ACC112 (cell line): Measurements from ENCODE around the gene ETV7.
A peak's percentile ranks its signal among the peaks of the same experiment; 100 is the strongest.
"Not testable (repeated sequence)": the region's sequence is repeated elsewhere in the genome, so short reads cannot be mapped to it uniquely, and the experiment has no call there.

ENCODE experiments used
- H2AFZ ChIP-seq: fragments of 200-600 bp; sonication (generic); one replicate; pipeline ENCODE4 v1.6.0; 2017; ENCODE audit warnings: antibody characterized with exemption, low read length; ENCODE audit not compliant: unreplicated experiment
- H3K27ac ChIP-seq: fragments of 200-600 bp; sonication (generic); 2 replicates; pipeline ENCODE4 v1.5.1; 2014; ENCODE audit warnings: low read depth, mild to moderate bottlenecking, antibody characterized with exemption, low read length, moderate library complexity
- H3K27me3 ChIP-seq: fragments of 200-600 bp; sonication (generic); 2 replicates; pipeline ENCODE4 v1.6.1; 2014; ENCODE audit warnings: mild to moderate bottlenecking, antibody characterized with exemption, low read length, moderate library complexity, mixed read lengths; ENCODE audit not compliant: insufficient read depth
- H3K36me3 ChIP-seq: fragments of 200-600 bp; sonication (generic); 2 replicates; pipeline ENCODE4 v1.6.1; 2016; ENCODE audit warnings: mild to moderate bottlenecking, antibody characterized with exemption, low read length, moderate library complexity, mixed read lengths; ENCODE audit not compliant: insufficient read depth
- H3K4me1 ChIP-seq: fragments of 200-600 bp; sonication (generic); one replicate; pipeline ENCODE4 v1.6.1; 2016; ENCODE audit warnings: low read length, mixed read lengths; ENCODE audit not compliant: insufficient read depth, unreplicated experiment, control insufficient read depth
- H3K4me3 ChIP-seq: fragments of 200-600 bp; sonication (generic); 2 replicates; pipeline ENCODE4 v1.5.1; 2014; ENCODE audit warnings: mild to moderate bottlenecking, low read depth, low read length
- H3K79me2 ChIP-seq: fragments of 200-600 bp; sonication (generic); one replicate; pipeline ENCODE4 v1.6.0; 2016; ENCODE audit warnings: low read length; ENCODE audit not compliant: control insufficient read depth, unreplicated experiment, insufficient read depth

Gene ETV7

GRCh38 chr6:36364061-36364635, 23.3 kb downstream of the ETV7 start:
- not testable (repeated sequence) for H3K27me3 ChIP-seq, H3K4me1 ChIP-seq, H3K36me3 ChIP-seq, H3K79me2 ChIP-seq, H3K27ac ChIP-seq, H2AFZ ChIP-seq, H3K4me3 ChIP-seq

DNA sequence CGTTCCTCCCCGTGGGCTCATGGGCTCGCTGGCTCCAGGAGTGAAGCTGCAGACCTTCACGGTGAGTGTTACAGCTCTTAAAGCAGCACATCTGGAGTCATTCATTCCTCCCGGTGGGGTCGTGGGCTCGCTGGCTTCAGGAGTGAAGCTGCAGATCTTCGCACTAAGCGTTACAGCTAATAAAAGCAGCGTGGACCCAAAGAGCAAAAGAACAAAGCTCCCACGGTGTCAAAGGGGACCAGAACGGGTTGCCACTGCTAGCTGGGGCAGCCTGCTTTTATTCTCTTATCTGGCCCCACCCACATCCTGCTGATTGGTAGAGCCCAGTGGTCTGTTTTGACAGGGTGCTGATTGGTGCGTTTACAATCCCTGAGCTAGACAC, 24.1 kb downstream of the ETV7 start:
- H3K4me3 ChIP-seq, H2AFZ ChIP-seq, H3K79me2 ChIP-seq, H3K27ac ChIP-seq, H3K36me3 ChIP-seq, H3K27me3 ChIP-seq: not testable (repeated sequence)
- H3K4me1 ChIP-seq, result peaks cover 13% of the 10 kb centered on the region

- Histone ChIP-seq H3K27me3 (no peaks in the 10 kb centered on the region), H3K79me2 (no peaks in the 10 kb centered on the region), H3K27ac (no peak overlapping the region), H3K36me3 (no peaks in the 10 kb centered on the region), H3K4me3 (no peak overlapping the region), H2AFZ (no peak overlapping the region), H3K4me1 (peaks cover 18% of the 10 kb centered on the region)
Measured at GRCh38 chr6:36362551-36363370, 24.7 kb downstream of the ETV7 start.

- no peak overlapping the region for H3K27ac ChIP-seq
- H3K4me3 ChIP-seq, result no peak overlapping the region
- peaks cover 18% of the 10 kb centered on the region for H3K4me1 ChIP-seq
- H3K27me3 ChIP-seq, result no peaks in the 10 kb centered on the region
- H2AFZ ChIP-seq, result no peak overlapping the region
- H3K36me3 ChIP-seq, result no peaks in the 10 kb centered on the region
- H3K79me2 ChIP-seq, result no peaks in the 10 kb centered on the region
Measured at GRCh38 chr6:36361071-36361470, 26.4 kb downstream of the ETV7 start.

- Histone ChIP-seq H3K27ac (no peak overlapping the region), H3K36me3 (no peaks in the 10 kb centered on the region), H3K4me1 (peaks cover 18% of the 10 kb centered on the region), H2AFZ (peak overlapping the region; percentile 17), H3K4me3 (no peak overlapping the region), H3K27me3 (no peaks in the 10 kb centered on the region), H3K79me2 (no peaks in the 10 kb centered on the region)
Measured at GRCh38 chr6:36360241-36361054, 27.0 kb downstream of the ETV7 start.

- Histone ChIP-seq H2AFZ (peak overlapping the region; percentile 59), H3K79me2 (no peaks in the 10 kb centered on the region), H3K36me3 (no peaks in the 10 kb centered on the region), H3K27me3 (no peaks in the 10 kb centered on the region), H3K4me3 (no peak overlapping the region), H3K27ac (peak overlapping the region; percentile 29; the same call in 1 of the 2 replicates), H3K4me1 (peaks cover 18% of the 10 kb centered on the region)
Measured at GRCh38 chr6:36358226-36358915, 29.1 kb downstream of the ETV7 start.

DNA sequence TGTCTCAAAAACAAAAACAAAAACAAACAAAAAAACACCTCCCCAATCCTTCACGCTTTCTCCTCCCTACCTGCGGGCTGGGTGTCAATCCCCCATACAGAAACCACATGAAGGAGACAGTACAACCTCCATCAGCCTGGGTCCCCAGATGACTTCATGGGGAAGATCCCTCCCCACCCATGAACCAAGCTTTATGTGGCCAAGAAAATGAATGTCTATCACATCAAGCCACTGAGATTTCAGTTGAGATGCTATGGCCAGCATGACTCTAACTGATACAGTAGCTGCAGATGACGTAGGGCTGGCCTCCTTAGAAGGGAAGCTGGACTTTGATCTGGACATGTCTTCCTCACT, 29.6 kb downstream of the ETV7 start:
- no peak overlapping the region for H2AFZ ChIP-seq
- H3K27me3 ChIP-seq, result no peaks in the 10 kb centered on the region
- H3K36me3 ChIP-seq, result no peaks in the 10 kb centered on the region
- no peak overlapping the region for H3K27ac ChIP-seq
- H3K4me1 ChIP-seq, result peaks cover 18% of the 10 kb centered on the region
- no peak overlapping the region for H3K4me3 ChIP-seq
- no peaks in the 10 kb centered on the region for H3K79me2 ChIP-seq

GRCh38 chr6:36355819-36356218, 31.6 kb downstream of the ETV7 start:
- Histone ChIP-seq H3K27ac (no peak overlapping the region), H3K79me2 (no peaks in the 10 kb centered on the region), H3K27me3 (no peaks in the 10 kb centered on the region), H2AFZ (no peak overlapping the region), H3K36me3 (no peaks in the 10 kb centered on the region), H3K4me3 (no peak overlapping the region), H3K4me1 (peaks cover 23% of the 10 kb centered on the region)

DNA sequence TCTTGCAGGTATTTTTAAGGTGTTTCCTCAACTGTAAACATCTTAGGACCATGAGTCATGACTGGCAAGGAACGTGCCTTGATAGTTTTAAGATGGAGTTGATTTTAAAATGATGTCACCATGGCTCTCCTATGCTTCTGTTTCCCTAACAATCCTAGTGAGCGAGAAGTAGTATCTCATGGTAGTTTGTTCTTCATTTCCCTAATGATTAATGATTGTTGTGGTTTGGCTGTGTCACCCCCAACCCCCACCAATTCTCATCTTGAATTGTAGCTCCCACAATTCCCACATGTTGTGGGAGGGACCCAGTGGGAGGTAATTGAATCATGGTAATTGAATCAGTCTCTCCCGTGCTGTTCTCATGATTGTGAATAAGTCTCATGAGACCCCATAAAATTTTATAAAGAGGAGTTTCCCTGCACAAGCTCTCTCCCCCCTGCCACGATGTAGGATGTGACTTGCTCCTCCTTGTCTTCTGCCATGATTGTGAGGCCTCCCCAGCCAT, 34.0 kb downstream of the ETV7 start:
- Histone ChIP-seq H3K4me1 (peaks cover 23% of the 10 kb centered on the region), H3K79me2 (no peaks in the 10 kb centered on the region), H3K4me3 (no peak overlapping the region), H2AFZ (no peak overlapping the region), H3K36me3 (no peaks in the 10 kb centered on the region), H3K27me3 (no peaks in the 10 kb centered on the region), H3K27ac (no peak overlapping the region)

- H3K79me2 ChIP-seq, result no peaks in the 10 kb centered on the region
- no peak overlapping the region for H3K4me3 ChIP-seq
- no peak overlapping the region for H2AFZ ChIP-seq
- H3K27me3 ChIP-seq, result no peaks in the 10 kb centered on the region
- H3K36me3 ChIP-seq, result no peaks in the 10 kb centered on the region
- H3K27ac ChIP-seq, result no peak overlapping the region
- peaks cover 17% of the 10 kb centered on the region for H3K4me1 ChIP-seq
Measured at GRCh38 chr6:36352477-36353157, 34.9 kb downstream of the ETV7 start.
